H1 (cell line): ENCODE results near the gene PLCB1. TPM values are rescaled to one million over a fixed set of nuclear protein-coding genes. Genes with fewer than 3 reads are reported as not detected.
A peak's percentile ranks its signal among the peaks of the same experiment; 100 is the strongest.

Experiments used
- CTCF ChIA-PET: fragments of 300-600 bp; sonication (Branson Sonifier 250); formaldehyde crosslinking; loops from one replicate; lab custom pipeline; 2021; ENCODE audit not compliant: partially characterized antibody; lab: Charles Lee
- POLR2A ChIA-PET: fragments of 300-600 bp; sonication (Branson Sonifier 250); formaldehyde crosslinking; loops from one replicate; lab custom pipeline; 2021; ENCODE audit warnings: inconsistent platforms; ENCODE audit not compliant: partially characterized antibody; lab: Charles Lee
- DNase-seq, 2 experiments: peaks; one replicate each; pipeline versions ENCODE4 v3.0.0 to v3.0.0-alpha.2; 2010 to 2022; ENCODE audit warnings: low spot score in 2 of 2, low read depth in 1 of 2, mixed read lengths in 1 of 2
- FAIRE-seq: peaks from 2 replicates; lab custom pipeline; 2011; peaks lifted over from hg19 to GRCh38; lab: Jason Lieb, UNC
- H2AFZ ChIP-seq: 2 replicates; pipeline ENCODE4 v1.8.1; 2012; ENCODE audit warnings: low read length, inconsistent platforms
- H2AK5ac ChIP-seq: 2 replicates; pipeline ENCODE4 v1.6.1; 2013; ENCODE audit warnings: low read depth, low read length
- H2BK120ac ChIP-seq: replicated peaks from 2 replicates; pipeline ENCODE3; 2013; ENCODE audit warnings: low read depth, low read length, inconsistent platforms
- H2BK12ac ChIP-seq: 2 replicates; pipeline ENCODE4 v1.6.1; 2013; ENCODE audit warnings: low read depth, low read length
- H2BK15ac ChIP-seq: 2 replicates; pipeline ENCODE4 v1.6.1; 2013; ENCODE audit warnings: low read length
- H2BK20ac ChIP-seq: 2 replicates; pipeline ENCODE4 v1.6.1; 2013; ENCODE audit warnings: low read length
- H2BK5ac ChIP-seq: 2 replicates; pipeline ENCODE4 v1.6.1; 2013; ENCODE audit warnings: low read depth, low read length
- H3K14ac ChIP-seq: 2 replicates; pipeline ENCODE4 v1.6.1; 2013; ENCODE audit warnings: inconsistent platforms; ENCODE audit not compliant: insufficient read length
- H3K18ac ChIP-seq: 2 replicates; pipeline ENCODE4 v1.6.1; 2013; ENCODE audit warnings: low read length; ENCODE audit errors: extremely low read depth
- H3K23ac ChIP-seq: 2 replicates; pipeline ENCODE4 v1.6.1; 2013; ENCODE audit warnings: inconsistent platforms; ENCODE audit not compliant: insufficient read length
- H3K23me2 ChIP-seq: 2 replicates; pipeline ENCODE4 v1.6.1; 2013; ENCODE audit warnings: low read depth, low read length
- H3K27ac ChIP-seq: 2 replicates; pipeline ENCODE4 v1.6.1; 2011; ENCODE audit warnings: low read depth, low read length, inconsistent platforms
- H3K27me3 ChIP-seq, 4 experiments: replicated peaks in 1 of 4; 1 replicate in 1 of 4; 2 replicates in 3 of 4; pipeline versions ENCODE4 v1.6.1 to v1.8.1; 2011 to 2013; ENCODE audit warnings: low read length in 3 of 4, mild to moderate bottlenecking in 3 of 4, inconsistent platforms in 2 of 4, mixed read lengths in 2 of 4, moderate library complexity in 1 of 4; ENCODE audit not compliant: control insufficient read depth in 3 of 4, insufficient read depth in 3 of 4; ENCODE audit errors: extremely low read depth in 1 of 4
- H3K36me3 ChIP-seq, 4 experiments: 2 replicates each; pipeline versions ENCODE4 v1.6.1 to v1.8.1; 2011 to 2013; ENCODE audit warnings: mild to moderate bottlenecking in 4 of 4, low read length in 3 of 4, moderate library complexity in 2 of 4, control low read depth in 1 of 4, inconsistent platforms in 1 of 4; ENCODE audit not compliant: insufficient read depth in 4 of 4, control insufficient read depth in 2 of 4
- H3K4ac ChIP-seq: replicated peaks from 2 replicates; pipeline ENCODE3; 2013; ENCODE audit warnings: low read length, low read depth, mixed read lengths, inconsistent platforms; ENCODE audit not compliant: insufficient read length
- H3K4me1 ChIP-seq, 4 experiments: replicated peaks in 1 of 4; 1 replicate in 1 of 4; 2 replicates in 3 of 4; pipeline versions ENCODE4 v1.6.1 to v1.8.1; 2011 to 2013; ENCODE audit warnings: low read length in 3 of 4, inconsistent platforms in 2 of 4, mixed read lengths in 1 of 4; ENCODE audit not compliant: insufficient read depth in 4 of 4, control insufficient read depth in 3 of 4
- H3K4me2 ChIP-seq, 2 experiments: 2 replicates each; pipeline versions ENCODE4 v1.6.1 to v1.8.1; 2011 to 2013; ENCODE audit warnings: low read depth in 2 of 2, low read length in 2 of 2, control low read depth in 1 of 2, inconsistent platforms in 1 of 2, mild to moderate bottlenecking in 1 of 2; ENCODE audit not compliant: insufficient read depth in 1 of 2
- H3K4me3 ChIP-seq, 4 experiments: fragments of 200-600, 300-600 bp in 1 of 4; sonication (generic), shearing (Covaris generic), sonication (Bioruptor Twin) in 1 of 4; 2 replicates each; pipeline versions ENCODE4 v1.5.1 to v1.8.1; 2011 to 2016; ENCODE audit warnings: low read length in 4 of 4, low read depth in 3 of 4, control low read depth in 2 of 4, inconsistent platforms in 2 of 4, mild to moderate bottlenecking in 2 of 4, mixed read lengths in 1 of 4, moderate library complexity in 1 of 4; ENCODE audit not compliant: insufficient read depth in 2 of 4; ENCODE audit errors: extremely low read depth in 1 of 4
- H3K56ac ChIP-seq: replicated peaks from 2 replicates; pipeline ENCODE3; 2013; ENCODE audit warnings: low read depth, mild to moderate bottlenecking, mixed read lengths, low read length, inconsistent platforms; ENCODE audit not compliant: insufficient read length
- H3K79me1 ChIP-seq: 2 replicates; pipeline ENCODE4 v1.6.1; 2013; ENCODE audit warnings: low read depth, low read length, control low read depth
- H3K79me2 ChIP-seq, 2 experiments: 2 replicates each; pipeline versions ENCODE4 v1.6.1 to v1.8.1; 2012 to 2013; ENCODE audit warnings: low read length in 2 of 2, mild to moderate bottlenecking in 2 of 2, inconsistent platforms in 1 of 2; ENCODE audit not compliant: insufficient read depth in 2 of 2, control insufficient read depth in 1 of 2
- H3K9ac ChIP-seq, 4 experiments: replicated peaks in 1 of 4; 1 replicate in 1 of 4; 2 replicates in 3 of 4; pipeline versions ENCODE4 v1.6.1 to v1.8.1; 2011 to 2013; ENCODE audit warnings: low read depth in 3 of 4, low read length in 3 of 4, control low read depth in 2 of 4, mild to moderate bottlenecking in 2 of 4, moderate library complexity in 2 of 4, inconsistent platforms in 1 of 4; ENCODE audit errors: extremely low read depth in 1 of 4
- H3K9me3 ChIP-seq, 2 experiments: 2 replicates each; pipeline versions ENCODE4 v1.6.1 to v1.8.1; 2012 to 2013; ENCODE audit warnings: mild to moderate bottlenecking in 2 of 2, moderate library complexity in 2 of 2, control low read depth in 1 of 2, inconsistent platforms in 1 of 2, low read depth in 1 of 2, low read length in 1 of 2, mixed read lengths in 1 of 2; ENCODE audit not compliant: insufficient read depth in 2 of 2
- H4K20me1 ChIP-seq, 2 experiments: replicated peaks in 1 of 2; 2 replicates each; pipeline versions ENCODE3 to v1.8.1; 2011 to 2013; ENCODE audit warnings: inconsistent platforms in 2 of 2, low read length in 2 of 2, mild to moderate bottlenecking in 1 of 2; ENCODE audit not compliant: insufficient read depth in 2 of 2, control insufficient read depth in 1 of 2
- H4K5ac ChIP-seq: 2 replicates; pipeline ENCODE4 v1.6.1; 2013; ENCODE audit warnings: low read length, low read depth, mixed read lengths, inconsistent platforms; ENCODE audit not compliant: insufficient read length
- H4K8ac ChIP-seq: 2 replicates; pipeline ENCODE4 v1.8.0; 2013; ENCODE audit warnings: mild to moderate bottlenecking, moderate library complexity, low read length, inconsistent platforms; ENCODE audit not compliant: insufficient read depth; ENCODE audit errors: extremely low read depth
- H4K91ac ChIP-seq: replicated peaks from 2 replicates; pipeline ENCODE3; 2013; ENCODE audit warnings: low read length, mixed read lengths, inconsistent platforms; ENCODE audit not compliant: insufficient read length
- CTCF ChIP-seq, 3 experiments: IDR thresholded peaks; 1 replicate in 2 of 3; 2 replicates in 1 of 3; pipeline versions ENCODE4 v1.5.1 to v1.6.1; 2011; ENCODE audit warnings: low read length in 3 of 3, mild to moderate bottlenecking in 3 of 3, inconsistent platforms in 2 of 3, low read depth in 1 of 3, moderate library complexity in 1 of 3; ENCODE audit not compliant: insufficient read depth in 1 of 3; ENCODE audit errors: control extremely low read depth in 1 of 3
- GTF2F1 ChIP-seq: IDR thresholded peaks from 2 replicates; pipeline ENCODE4 v1.6.1; 2012; ENCODE audit warnings: low read depth, low read length, improper control_type of control experiment, borderline replicate concordance
- POLR2A ChIP-seq, 2 experiments: IDR thresholded peaks; 1 replicate in 1 of 2; 2 replicates in 1 of 2; pipeline ENCODE4 v1.6.1; 2011; ENCODE audit warnings: low read depth in 2 of 2, low read length in 2 of 2, mild to moderate bottlenecking in 2 of 2; ENCODE audit errors: control extremely low read depth in 1 of 2
- RAD21 ChIP-seq, 2 experiments: IDR thresholded peaks in 1 of 2; conservative IDR thresholded peaks in 1 of 2; 2 replicates each; pipeline ENCODE4 v1.6.1; 2011; ENCODE audit warnings: low read depth in 2 of 2, low read length in 2 of 2, improper control_type of control experiment in 1 of 2, inconsistent platforms in 1 of 2, mild to moderate bottlenecking in 1 of 2, moderate library complexity in 1 of 2
- WGBS, 2 experiments: shearing (Covaris generic) in 1 of 2; methylation state at CpG; one replicate each; pipeline versions ENCODE4 v1.1.6 to v1.1.7; 2013 to 2015; ENCODE audit warnings: low lambda C conversion rate in 2 of 2, mixed read lengths in 2 of 2, inconsistent platforms in 1 of 2, low coverage in 1 of 2, missing lambda C conversion rate in 1 of 2; ENCODE audit not compliant: insufficient replicate concordance in 2 of 2, insufficient coverage in 1 of 2, insufficient read length in 1 of 2; ENCODE audit errors: extremely low coverage in 1 of 2, missing lambda C conversion rate in 1 of 2; 5-methylcytosine and 5-hydroxymethylcytosine counted together
- polyA plus RNA-seq, 7 experiments: library from polyadenylated mRNA; depleted of rRNA in 3 of 7; stranded (reverse) in 5 of 7; unstranded in 2 of 7; fragments of >200 nt in 5 of 7; fragments of 200-250 nt in 2 of 7; gene quantifications; 1 replicate in 5 of 7; 2 replicates in 1 of 7; 4 replicates in 1 of 7; pipeline versions ENCODE4 v1.2.1 to v1.2.3, GENCODE V29; 2011 to 2013; ENCODE audit warnings: missing spikeins in 2 of 7, mixed read lengths in 2 of 7
- total RNA-seq: library from RNA; stranded (reverse); fragmentation: NEBNext Ultra II Directional; extraction: Animal tissue kit (Norgen Biotek cat#: 25700); gene quantifications from 2 replicates; pipeline ENCODE4 v1.2.1, GENCODE V29; 2021

PLCB1 gene
- total and polyA plus RNA-seq, 2 of the 8 experiments (the other 6 are each of a cell fraction or from before 2014, with no cell fraction given), result 2.6 to 9.1 TPM

- peak; percentile 82 for FAIRE-seq
- CTCF ChIA-PET, result interaction anchor here (0.6 to 4.3 kb wide), 61 partner anchors 7 to 785 kb away, joined by 3 to 51 read pairs (median 4); no protein-coding TSS in a partner anchor
Measured at GRCh38 chr20:8721098-8721497, 589.0 kb downstream of the PLCB1 start.

More at GRCh38 chr20:8721098-8721497, 589.0 kb downstream of the PLCB1 start:
- Histone ChIP-seq H4K5ac (no peak overlapping the region), H3K23me2 (no peaks in the 10 kb centered on the region), H3K79me2 (no peaks in the 10 kb centered on the region), H2BK5ac (no peak overlapping the region), H3K56ac (no peak overlapping the region), H2AK5ac (no peak overlapping the region), H3K14ac (no peak overlapping the region), H2AFZ (no peak overlapping the region), H4K8ac (no peak overlapping the region), H4K20me1 (no peaks in the 10 kb centered on the region), H3K9me3 (no peaks in the 10 kb centered on the region), H2BK120ac (no peak overlapping the region), H3K27ac (no peak overlapping the region), H3K36me3 (no peaks in the 10 kb centered on the region; a peak in 1 of 8 replicates), H2BK20ac (no peak overlapping the region), H3K4me2 (no peak overlapping the region), H3K23ac (no peak overlapping the region), H3K9ac (no peak overlapping the region), H3K4me3 (no peak overlapping the region), H4K91ac (no peak overlapping the region), H2BK12ac (no peak overlapping the region), H3K4me1 (no peaks in the 10 kb centered on the region), H3K27me3 (no peaks in the 10 kb centered on the region), H3K4ac (no peak overlapping the region), H3K18ac (no peak overlapping the region), H3K79me1 (no peaks in the 10 kb centered on the region), H2BK15ac (no peak overlapping the region)
- no peak for DNase-seq
- TF ChIP-seq CTCF (IDR thresholded peaks at IDR 0.05; ENCODE audit: control extremely low read depth in 1 of 3, insufficient read depth in 1 of 3, low read depth in 1 of 3, low read length in 3 of 3) (peak in 2 of 3 experiments; percentile 63 to 83; a peak in 3 of 4 replicates), RAD21 (IDR thresholded peaks at IDR 0.05 in 1 of 2, conservative IDR thresholded peaks at IDR 0.05 in 1 of 2; ENCODE audit: low read depth in 2 of 2, low read length in 2 of 2) (peak; percentile 89 to 90), POLR2A (IDR thresholded peaks at IDR 0.05; ENCODE audit: control extremely low read depth in 1 of 2, low read depth in 2 of 2, low read length in 2 of 2) (no peak), GTF2F1 (no peak)
- POLR2A ChIA-PET, result no interaction called here
- 47% methylated on average over 5 of the region's 5 CpGs; no CpG with 5 or more reads in 1 of the 2 experiments for WGBS, 2 experiments
